Measurements from ENCODE around the gene TAOK1. TPM values are rescaled to one million over a fixed set of nuclear protein-coding genes. Genes with fewer than 3 reads are reported as not detected.

The TAOK1 gene
- total and polyA plus RNA-seq, 9 of the 15 experiments (the other 6 are each of a cell fraction or from before 2014, with no cell fraction given), result 3.2 to 33.1 (median 16.5) TPM

DNA sequence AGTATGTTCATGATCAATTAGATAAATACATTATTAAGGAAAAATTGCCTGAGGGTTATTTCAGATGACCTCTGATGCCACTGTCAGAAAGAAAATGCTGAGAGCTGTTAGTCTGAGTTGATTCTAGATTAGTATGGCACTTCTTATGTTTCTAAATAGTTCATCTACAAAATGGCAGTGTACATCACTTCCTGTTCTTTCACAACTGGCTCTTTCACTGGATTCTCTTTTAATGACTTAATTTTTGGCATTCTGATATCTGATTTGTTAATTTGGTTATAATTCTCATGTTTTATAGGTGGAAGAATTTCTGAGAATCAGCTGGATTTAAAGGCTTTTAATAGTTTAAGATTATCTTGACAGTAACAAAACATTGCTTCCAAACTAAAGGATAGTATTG, 3.3 kb downstream of the TAOK1 start:
- ChIA-PET POLR2A (no interaction called here), CTCF (ENCODE audit: low intra/inter-chr PET ratio) (no interaction called here)
- ATAC-seq, result no peak
- H3K27ac ChIP-seq (ENCODE audit: extremely low read depth, low read depth, low read length), result peak overlapping the region; percentile 63; the same call in 2 of the 3 replicates
- H2AFZ ChIP-seq (ENCODE audit: low read depth, low read length), result no peak overlapping the region
- intact Hi-C loops (cut with micrococcal nuclease) (loop anchor here (5.0 kb wide), 1 partner anchor 199 kb away; the partner anchor contains the start of gene ANKRD13B), in situ Hi-C loops (cut with MboI) (no loop called here)
- H3K4me3 ChIP-seq, result no peak overlapping the region
- no peaks in the 10 kb centered on the region for H3K9me1 ChIP-seq (ENCODE audit: control insufficient read depth, insufficient read depth, low read length)
- H4K20me1 ChIP-seq (replicated peaks; ENCODE audit: control insufficient read depth, insufficient read depth, low read length), result no peaks in the 10 kb centered on the region; the same call in 1 of the 2 replicates
- H3K4me1 ChIP-seq (replicated peaks in 1 of 2; ENCODE audit: control insufficient read depth in 2 of 2, insufficient read depth in 2 of 2, low read length in 2 of 2), result peaks cover 9 to 15% of the 10 kb centered on the region in 2 experiments; a peak in 4 of 5 replicates
- no peaks in the 10 kb centered on the region for H3K9me3 ChIP-seq (replicated peaks; ENCODE audit: control insufficient read depth, insufficient read depth, low read depth, low read length)
- no TSS peak for BruUV-seq (replicated peaks)
- no peak for FAIRE-seq
- no peaks in the 10 kb centered on the region for H3K27me3 ChIP-seq (ENCODE audit: control insufficient read depth in 2 of 2, insufficient read depth in 2 of 2, low read length in 2 of 2)
- H3K9ac ChIP-seq (ENCODE audit: insufficient read depth in 1 of 2, low read depth in 2 of 2, low read length in 2 of 2), result peak overlapping the region in 1 of 2 experiments; percentile 47; a peak in 2 of 4 replicates
- peaks cover 1% of the 10 kb centered on the region; the same call in 1 of the 3 replicates for H3K36me3 ChIP-seq (ENCODE audit: control insufficient read depth, insufficient read depth, low read length)
- DNase-seq (ENCODE audit: extremely low read depth in 1 of 4, low spot score in 3 of 4), result no peak
- peak overlapping the region; percentile 48; the same call in 1 of the 2 replicates for H3K4me2 ChIP-seq (ENCODE audit: insufficient read depth, low read length)
- peaks cover 77% of the 10 kb centered on the region for H3K79me2 ChIP-seq (ENCODE audit: control insufficient read depth, insufficient read depth, low read length)
- no peak for TF ChIP-seq SRSF3 (IDR thresholded peaks at IDR 0.05; ENCODE audit: insufficient read depth, low read length)
- no peak for TF ChIP-seq KAT7 (CRISPR knock-in tag; IDR thresholded peaks at IDR 0.05; ENCODE audit: borderline replicate concordance)
- no peak for TF ChIP-seq DACH1 (IDR thresholded peaks at IDR 0.05; ENCODE audit: partially characterized antibody)
- TF ChIP-seq DLX4 (CRISPR knock-in tag; IDR thresholded peaks at IDR 0.05), result no peak
- no peak for TF ChIP-seq KLF16 (IDR thresholded peaks at IDR 0.05)
- TF ChIP-seq, protein P1, sequence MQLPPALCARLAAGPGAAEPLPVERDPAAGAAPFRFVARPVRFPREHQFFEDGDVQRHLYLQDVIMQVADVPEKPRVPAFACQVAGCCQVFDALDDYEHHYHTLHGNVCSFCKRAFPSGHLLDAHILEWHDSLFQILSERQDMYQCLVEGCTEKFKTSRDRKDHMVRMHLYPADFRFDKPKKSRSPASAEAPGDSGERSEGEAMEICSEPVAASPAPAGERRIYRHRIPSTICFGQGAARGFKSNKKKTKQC (CRISPR knock-in tag; IDR thresholded peaks at IDR 0.05), result no peak
- TF ChIP-seq, protein P2, sequence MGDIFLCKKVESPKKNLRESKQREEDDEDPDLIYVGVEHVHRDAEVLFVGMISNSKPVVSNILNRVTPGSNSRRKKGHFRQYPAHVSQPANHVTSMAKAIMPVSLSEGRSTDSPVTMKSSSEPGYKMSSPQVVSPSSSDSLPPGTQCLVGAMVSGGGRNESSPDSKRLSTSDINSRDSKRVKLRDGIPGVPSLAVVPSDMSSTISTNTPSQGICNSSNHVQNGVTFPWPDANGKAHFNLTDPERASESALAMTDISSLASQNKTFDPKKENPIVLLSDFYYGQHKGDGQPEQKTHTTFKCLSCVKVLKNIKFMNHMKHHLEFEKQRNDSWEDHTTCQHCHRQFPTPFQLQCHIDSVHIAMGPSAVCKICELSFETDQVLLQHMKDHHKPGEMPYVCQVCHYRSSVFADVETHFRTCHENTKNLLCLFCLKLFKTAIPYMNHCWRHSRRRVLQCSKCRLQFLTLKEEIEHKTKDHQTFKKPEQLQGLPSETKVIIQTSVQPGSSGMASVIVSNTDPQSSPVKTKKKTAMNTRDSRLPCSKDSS (IDR thresholded peaks at IDR 0.05; ENCODE audit: low read depth, partially characterized antibody), result no peak
- TF ChIP-seq, protein P3, sequence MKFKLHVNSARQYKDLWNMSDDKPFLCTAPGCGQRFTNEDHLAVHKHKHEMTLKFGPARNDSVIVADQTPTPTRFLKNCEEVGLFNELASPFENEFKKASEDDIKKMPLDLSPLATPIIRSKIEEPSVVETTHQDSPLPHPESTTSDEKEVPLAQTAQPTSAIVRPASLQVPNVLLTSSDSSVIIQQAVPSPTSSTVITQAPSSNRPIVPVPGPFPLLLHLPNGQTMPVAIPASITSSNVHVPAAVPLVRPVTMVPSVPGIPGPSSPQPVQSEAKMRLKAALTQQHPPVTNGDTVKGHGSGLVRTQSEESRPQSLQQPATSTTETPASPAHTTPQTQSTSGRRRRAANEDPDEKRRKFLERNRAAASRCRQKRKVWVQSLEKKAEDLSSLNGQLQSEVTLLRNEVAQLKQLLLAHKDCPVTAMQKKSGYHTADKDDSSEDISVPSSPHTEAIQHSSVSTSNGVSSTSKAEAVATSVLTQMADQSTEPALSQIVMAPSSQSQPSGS (CRISPR knock-in tag; IDR thresholded peaks at IDR 0.05), result no peak
- no peak for TF ChIP-seq PHF20 (IDR thresholded peaks at IDR 0.05; ENCODE audit: partially characterized antibody)
- no peak for TF ChIP-seq TCF3 (CRISPR knock-in tag; IDR thresholded peaks at IDR 0.05)
- TF ChIP-seq TAF7 (tag; IDR thresholded peaks at IDR 0.05), result no peak
- TF ChIP-seq CEBPG (CRISPR knock-in tag; IDR thresholded peaks at IDR 0.05), result no peak
- TF ChIP-seq CEBPG (tag; conservative IDR thresholded peaks at IDR 0.05 in 1 of 2, IDR thresholded peaks at IDR 0.05 in 1 of 2), result 0 out of 4 replicates have a peak, but pooled peaks of 1 of the 2 experiments have one; percentile 6
- TF ChIP-seq CBFB (CRISPR knock-in tag; IDR thresholded peaks at IDR 0.05), result no peak
- TF ChIP-seq SPI1 (IDR thresholded peaks at IDR 0.05; ENCODE audit: borderline replicate concordance, low read depth, low read length), result peak; percentile 58
- no peak for TF ChIP-seq ZC3H4 (CRISPR knock-in tag; IDR thresholded peaks at IDR 0.05; ENCODE audit: borderline replicate concordance)
- TF ChIP-seq, protein P4, sequence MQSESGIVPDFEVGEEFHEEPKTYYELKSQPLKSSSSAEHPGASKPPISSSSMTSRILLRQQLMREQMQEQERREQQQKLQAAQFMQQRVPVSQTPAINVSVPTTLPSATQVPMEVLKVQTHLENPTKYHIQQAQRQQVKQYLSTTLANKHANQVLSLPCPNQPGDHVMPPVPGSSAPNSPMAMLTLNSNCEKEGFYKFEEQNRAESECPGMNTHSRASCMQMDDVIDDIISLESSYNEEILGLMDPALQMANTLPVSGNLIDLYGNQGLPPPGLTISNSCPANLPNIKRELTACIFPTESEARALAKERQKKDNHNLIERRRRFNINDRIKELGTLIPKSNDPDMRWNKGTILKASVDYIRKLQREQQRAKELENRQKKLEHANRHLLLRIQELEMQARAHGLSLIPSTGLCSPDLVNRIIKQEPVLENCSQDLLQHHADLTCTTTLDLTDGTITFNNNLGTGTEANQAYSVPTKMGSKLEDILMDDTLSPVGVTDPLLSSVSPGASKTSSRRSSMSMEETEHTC (IDR thresholded peaks at IDR 0.05), result no peak
- TF ChIP-seq KLF10 (CRISPR knock-in tag; IDR thresholded peaks at IDR 0.05), result no peak

Measured in K562 (cell line).